H9 (cell line): ENCODE results near the gene TSNAXIP1. TPM values are rescaled to one million over a fixed set of nuclear protein-coding genes. Genes with fewer than 3 reads are reported as not detected.
A peak's percentile ranks its signal among the peaks of the same experiment; 100 is the strongest.

Source experiments
- DNase-seq: peaks from one replicate; pipeline ENCODE4 v3.0.0-alpha.2; 2017
- H2AFZ ChIP-seq: one replicate; pipeline ENCODE4 v1.6.1; 2013; ENCODE audit warnings: mild to moderate bottlenecking, low read length, control low read depth, moderate library complexity
- H2AK5ac ChIP-seq: 2 replicates; pipeline ENCODE4 v1.6.1; 2013; ENCODE audit warnings: low read length, control low read depth, mixed read lengths; ENCODE audit not compliant: insufficient read length
- H2BK120ac ChIP-seq: one replicate; pipeline ENCODE4 v1.6.1; 2013; ENCODE audit warnings: low read depth, mild to moderate bottlenecking, low read length, control low read depth, inconsistent platforms; ENCODE audit not compliant: poor library complexity, severe bottlenecking
- H2BK12ac ChIP-seq: 2 replicates; pipeline ENCODE4 v1.6.1; 2013; ENCODE audit warnings: low read length, control low read depth, mixed read lengths, low read depth; ENCODE audit not compliant: insufficient read length
- H2BK15ac ChIP-seq: 2 replicates; pipeline ENCODE4 v1.6.1; 2013; ENCODE audit warnings: low read depth, low read length, control low read depth
- H2BK20ac ChIP-seq: one replicate; pipeline ENCODE4 v1.6.1; 2013; ENCODE audit warnings: low read depth, mild to moderate bottlenecking, low read length, control low read depth, inconsistent platforms; ENCODE audit not compliant: poor library complexity, severe bottlenecking
- H2BK5ac ChIP-seq: 2 replicates; pipeline ENCODE4 v1.6.1; 2013; ENCODE audit warnings: low read length, control low read depth, mixed read lengths; ENCODE audit not compliant: insufficient read length
- H3K14ac ChIP-seq: 2 replicates; pipeline ENCODE4 v1.6.1; 2013; ENCODE audit warnings: low read length, control low read depth; ENCODE audit not compliant: insufficient read depth
- H3K18ac ChIP-seq: 2 replicates; pipeline ENCODE4 v1.6.1; 2013; ENCODE audit warnings: low read depth, mild to moderate bottlenecking, mixed read lengths, low read length, control low read depth; ENCODE audit not compliant: insufficient read length
- H3K23ac ChIP-seq: 2 replicates; pipeline ENCODE4 v1.6.1; 2013; ENCODE audit warnings: low read length, control low read depth, mixed read lengths, low read depth; ENCODE audit not compliant: insufficient read length
- H3K23me2 ChIP-seq: 2 replicates; pipeline ENCODE4 v1.6.1; 2013; ENCODE audit warnings: low read depth, mild to moderate bottlenecking, mixed read lengths, low read length, control low read depth; ENCODE audit not compliant: insufficient read length, poor library complexity, severe bottlenecking
- H3K27ac ChIP-seq: 2 replicates; pipeline ENCODE4 v1.5.1; 2013; ENCODE audit warnings: low read length, control low read depth, mixed read lengths, low read depth; ENCODE audit not compliant: insufficient read length
- H3K27me3 ChIP-seq: 2 replicates; pipeline ENCODE4 v1.6.1; 2013; ENCODE audit warnings: low read length, control low read depth, inconsistent platforms; ENCODE audit not compliant: insufficient read depth
- H3K4ac ChIP-seq: 2 replicates; pipeline ENCODE4 v1.6.1; 2013; ENCODE audit warnings: low read depth, mild to moderate bottlenecking, control low read depth, inconsistent platforms, low read length, moderate library complexity
- H3K4me1 ChIP-seq: 2 replicates; pipeline ENCODE4 v1.6.1; 2013; ENCODE audit warnings: low read length, control low read depth, inconsistent platforms; ENCODE audit not compliant: insufficient read depth
- H3K4me2 ChIP-seq: 2 replicates; pipeline ENCODE4 v1.6.1; 2013; ENCODE audit warnings: low read length, control low read depth, mixed read lengths; ENCODE audit not compliant: insufficient read length, insufficient read depth
- H3K56ac ChIP-seq: 2 replicates; pipeline ENCODE4 v1.6.1; 2013; ENCODE audit warnings: low read depth, mild to moderate bottlenecking, mixed read lengths, low read length, control low read depth; ENCODE audit not compliant: insufficient read length
- H3K79me1 ChIP-seq: 2 replicates; pipeline ENCODE4 v1.6.1; 2013; ENCODE audit warnings: low read depth, mild to moderate bottlenecking, moderate library complexity, low read length, control low read depth, inconsistent platforms; ENCODE audit not compliant: insufficient read depth, poor library complexity, severe bottlenecking
- H3K79me2 ChIP-seq: 2 replicates; pipeline ENCODE4 v1.6.1; 2013; ENCODE audit warnings: low read length, control low read depth, inconsistent platforms; ENCODE audit not compliant: insufficient read depth
- H3K9ac ChIP-seq: 2 replicates; pipeline ENCODE4 v1.6.1; 2013; ENCODE audit warnings: low read length, control low read depth, mixed read lengths; ENCODE audit not compliant: insufficient read length; ENCODE audit errors: extremely low read depth
- H3K9me3 ChIP-seq: one replicate; pipeline ENCODE4 v1.6.1; 2013; ENCODE audit warnings: low read depth, low read length, inconsistent platforms; ENCODE audit not compliant: control insufficient read depth
- H3T11ph ChIP-seq: one replicate; pipeline ENCODE4 v1.6.1; 2013; ENCODE audit warnings: mild to moderate bottlenecking, low read length, control low read depth, inconsistent platforms
- H4K20me1 ChIP-seq: one replicate; pipeline ENCODE4 v1.6.1; 2013; ENCODE audit not compliant: control insufficient read depth, insufficient read length, insufficient read depth
- H4K5ac ChIP-seq: 2 replicates; pipeline ENCODE4 v1.6.1; 2013; ENCODE audit warnings: low read depth, mild to moderate bottlenecking, mixed read lengths, low read length, control low read depth; ENCODE audit not compliant: insufficient read length
- H4K8ac ChIP-seq: replicated peaks from 2 replicates; pipeline ENCODE4 v1.6.1; 2013; ENCODE audit warnings: low read length, control low read depth, mixed read lengths, low read depth; ENCODE audit not compliant: insufficient read length
- H4K91ac ChIP-seq: 2 replicates; pipeline ENCODE4 v1.6.1; 2013; ENCODE audit warnings: low read depth, mild to moderate bottlenecking, moderate library complexity, mixed read lengths, low read length, control low read depth; ENCODE audit not compliant: insufficient read length
- H3K27ac Mint-ChIP-seq, 3 experiments: 2 replicates in 2 of 3; 3 replicates in 1 of 3; pipeline ENCODE4 v1.8.0; 2020 to 2021; ENCODE audit warnings: mixed read lengths in 3 of 3, mild to moderate bottlenecking in 1 of 3, moderate library complexity in 1 of 3
- H3K27me3 Mint-ChIP-seq: 2 replicates; pipeline ENCODE4 v1.8.0; 2021; ENCODE audit warnings: low read depth, mild to moderate bottlenecking, moderate library complexity, mixed read lengths
- H3K36me3 Mint-ChIP-seq, 3 experiments: 2 replicates in 2 of 3; 3 replicates in 1 of 3; pipeline ENCODE4 v1.8.0; 2020 to 2021; ENCODE audit warnings: low read depth in 3 of 3, mixed read lengths in 3 of 3; ENCODE audit not compliant: insufficient read depth in 1 of 3
- H3K4me1 Mint-ChIP-seq, 2 experiments: 2 replicates each; pipeline ENCODE4 v1.8.0; 2020; ENCODE audit warnings: mixed read lengths in 2 of 2
- H3K4me3 Mint-ChIP-seq, 2 experiments: 2 replicates in 1 of 2; 3 replicates in 1 of 2; pipeline ENCODE4 v1.8.0; 2020 to 2021; ENCODE audit warnings: mild to moderate bottlenecking in 2 of 2, mixed read lengths in 2 of 2, moderate library complexity in 1 of 2
- H3K9me3 Mint-ChIP-seq, 2 experiments: 2 replicates in 1 of 2; 3 replicates in 1 of 2; pipeline ENCODE4 v1.8.0; 2020; ENCODE audit warnings: mild to moderate bottlenecking in 2 of 2, mixed read lengths in 2 of 2, moderate library complexity in 1 of 2
- CTCF ChIP-seq: fragments of 200-600 bp; sonication (generic); conservative IDR thresholded peaks from 3 replicates; pipeline ENCODE4 v1.8.0; 2021; ENCODE audit warnings: antibody characterized with exemption, mild to moderate bottlenecking
- WGBS: extraction: QIAGEN DNeasy Blood & Tissue Kit; methylation state at CpG from one replicate; pipeline ENCODE4 v1.1.7; 2013; ENCODE audit warnings: missing lambda C conversion rate, low lambda C conversion rate, mixed read lengths; ENCODE audit not compliant: insufficient read length; ENCODE audit errors: extremely low coverage; 5-methylcytosine and 5-hydroxymethylcytosine counted together
- total RNA-seq: library from RNA; stranded (reverse); gene quantifications from 2 replicates; pipeline ENCODE4 v1.2.1, GENCODE V29; 2021

TSNAXIP1 gene
- total RNA-seq, 1 experiment from 2014 or later: 1.3 TPM

- Histone ChIP-seq H2BK12ac (no peak overlapping the region), H3K9ac (no peak overlapping the region), H3K27me3 (no peaks in the 10 kb centered on the region), H3K18ac (no peak overlapping the region), H3K23ac (no peak overlapping the region), H3K4me1 (0 out of 2 replicates have a peak, but pooled peaks cover 3% of the 10 kb centered on the region), H3K4ac (no peak overlapping the region), H3K23me2 (peaks cover 7% of the 10 kb centered on the region), H2BK15ac (no peak overlapping the region), H2AK5ac (no peak overlapping the region), H3K27ac (no peak overlapping the region), H2BK120ac (no peak overlapping the region), H3K14ac (no peak overlapping the region), H2BK20ac (no peak overlapping the region), H3K4me2 (peak overlapping the region; percentile 75), H3K79me1 (peaks cover 3% of the 10 kb centered on the region), H3K56ac (no peak overlapping the region), H3K79me2 (peaks cover 2% of the 10 kb centered on the region; the same call in 1 of the 2 replicates), H4K5ac (no peak overlapping the region), H3T11ph (no peak overlapping the region), H4K91ac (no peak overlapping the region), H3K9me3 (no peaks in the 10 kb centered on the region), H4K8ac (no peak overlapping the region), H4K20me1 (no peaks in the 10 kb centered on the region), H2AFZ (no peak overlapping the region), H2BK5ac (no peak overlapping the region)
- TF ChIP-seq CTCF: no peak
- Mint-ChIP-seq H3K9me3 (no peaks in the 10 kb centered on the region), H3K4me3 (peak overlapping the region; percentile 92 to 94), H3K27ac (peak overlapping the region in 1 of 3 experiments; percentile 69; a peak in 2 of 7 replicates), H3K27me3 (no peaks in the 10 kb centered on the region), H3K36me3 (peaks cover 11 to 47% (median 35%) of the 10 kb centered on the region in 3 experiments; a peak in 6 of 7 replicates), H3K4me1 (peaks cover 10 to 14% of the 10 kb centered on the region in 2 experiments)
- WGBS: no CpG with 5 or more reads among the region's 4 CpGs
- no peak for DNase-seq
Measured at GRCh38 chr16:67804853-67805542, 1.7 kb upstream of the TSNAXIP1 start.
